Adrenal gland (tissue), 12 donors: Measurements from ENCODE around the gene SLC43A3. TPM values are rescaled to one million over a fixed set of nuclear protein-coding genes. Genes with fewer than 3 reads are reported as not detected.

ENCODE experiments used
- DNase-seq, 7 donors: peaks; one replicate each; pipeline ENCODE4 v3.0.0-alpha.2; 2019 to 2020
- H3K27ac ChIP-seq, 5 donors: fragments of 200-600 bp; sonication (generic) in 4 of 5; 1 replicate in 3 of 5; 2 replicates in 2 of 5; pipeline versions ENCODE4 v1.5.1 to v1.8.0; 2016 to 2020; ENCODE audit warnings: mild to moderate bottlenecking in 1 of 5
- H3K27me3 ChIP-seq: fragments of 200-600 bp; 2 replicates; pipeline ENCODE4 v1.8.0; 2021
- H3K36me3 ChIP-seq, 2 donors: fragments of 200-600 bp; replicated peaks in 1 of 2; 1 replicate in 1 of 2; 2 replicates in 1 of 2; pipeline versions ENCODE4 v1.5.1 to v1.8.0; 2018 to 2022
- H3K4me1 ChIP-seq, 2 donors: fragments of 200-600 bp; replicated peaks in 1 of 2; 1 replicate in 1 of 2; 2 replicates in 1 of 2; pipeline versions ENCODE4 v1.5.1 to v1.8.0; 2018 to 2021
- H3K4me3 ChIP-seq, 4 donors: fragments of 200-600 bp; sonication (generic) in 3 of 4; one replicate each; pipeline ENCODE4 v1.5.1; 2016 to 2018
- H3K9me3 ChIP-seq, 3 donors: fragments of 200-600 bp; sonication (generic) in 1 of 3; replicated peaks in 1 of 3; 1 replicate in 2 of 3; 2 replicates in 1 of 3; pipeline versions ENCODE4 v1.5.1 to v1.8.0; 2016 to 2021
- CTCF ChIP-seq, 6 experiments: fragments of 450-650 bp in 4 of 6; fragments of 200-600 bp in 2 of 6; sonication (generic) in 1 of 6; IDR thresholded peaks; 1 replicate in 5 of 6; 2 replicates in 1 of 6; pipeline versions ENCODE4 v1.5.1 to v1.8.0; 2016 to 2021; ENCODE audit warnings: antibody characterized with exemption in 6 of 6, mild to moderate bottlenecking in 2 of 6, moderate library complexity in 1 of 6
- POLR2A ChIP-seq, 2 donors: fragments of 450-650 bp; IDR thresholded peaks; one replicate each; pipeline ENCODE4 v1.6.1; 2017; ENCODE audit warnings: antibody characterized with exemption in 2 of 2, mild to moderate bottlenecking in 2 of 2, moderate library complexity in 1 of 2
- WGBS, 4 donors: extraction: QIAGEN DNeasy Blood & Tissue Kit in 2 of 4; methylation state at CpG; one replicate each; pipeline versions ENCODE4 v1.1.5 to v1.1.7; 2013 to 2017; 5-methylcytosine and 5-hydroxymethylcytosine counted together
- intact Hi-C, 2 donors: fragments of 100-400 bp; cut with DNase I; formaldehyde crosslinking; loops; one replicate each; pipeline versions ENCODE4 v1.14.1 to v1.15.0; 2022 to 2023
- polyA plus RNA-seq, 3 donors: library from polyadenylated mRNA; stranded (reverse); fragments of 200-250 nt in 2 of 3; fragments of 350-450 nt in 1 of 3; fragmentation: Illumina TruSeq in 1 of 3; extraction: RNeasy Lipid Tissue Mini Kit (QIAGEN cat#74804) in 1 of 3; gene quantifications; one replicate each; pipeline ENCODE4 v1.2.3, GENCODE V29; 2013 to 2014
- total RNA-seq, 9 donors: library from RNA; depleted of rRNA in 4 of 9; stranded (reverse); fragments of >200 nt in 4 of 9; fragments of 120-200 nt in 1 of 9; fragmentation: NEBNext Ultra II Directional in 1 of 9; extraction: Animal tissue kit (Norgen Biotek cat#: 25700) in 1 of 9; gene quantifications; one replicate each; pipeline versions ENCODE4 v1.1.0 to v1.2.4, GENCODE V29; 2013 to 2023
- donor health status: healthy with polysubstance abuse.
- donor health status: Bipolar disorder and iron deficiency.
- donor health status: DM: yes; HTN: yes; CAD: no.
- donor health status: DM: no; HTN: no; CAD: no.
- donor health status: DM: no; HTN: no; CAD: no.
- donor health status: DM: yes; HTN: yes; CAD: no.

SLC43A3 gene
- total and polyA plus RNA-seq, 12 donors: 14.0 to 72.7 (median 27.3) TPM

GRCh38 chr11:57424137-57424791 lies 2.7 kb downstream of the SLC43A3 start:
- Histone ChIP-seq H3K9me3 (no peaks in the 10 kb centered on the region), H3K36me3 (peaks cover 0 to 17% of the 10 kb centered on the region in 2 donors), H3K27me3 (no peaks in the 10 kb centered on the region), H3K27ac (peak overlapping the region in 4 of 5 donors; percentile 25 to 96 (median 59)), H3K4me1 (peaks cover 36 to 59% of the 10 kb centered on the region in 2 donors), H3K4me3 (peak overlapping the region in 1 of 4 donors; percentile 29)
- 47 to 61% (median 55%) methylated on average over 9 of the region's 9 CpGs for WGBS, 4 donors
- DNase-seq: peak; percentile 25 to 83 (median 61)
- TF ChIP-seq CTCF (IDR thresholded peaks at IDR 0.05): no peak
- TF ChIP-seq POLR2A (IDR thresholded peaks at IDR 0.05): no peak
- intact Hi-C loops: no loop called here

- peaks cover 0 to 25% of the 10 kb centered on the region in 2 donors for H3K36me3 ChIP-seq
- TF ChIP-seq POLR2A (IDR thresholded peaks at IDR 0.05) (no peak), CTCF (IDR thresholded peaks at IDR 0.05) (no peak)
- H3K9me3 ChIP-seq: no peaks in the 10 kb centered on the region
- peaks cover 36 to 52% of the 10 kb centered on the region in 2 donors for H3K4me1 ChIP-seq
- no peak for DNase-seq
- WGBS, 4 donors: 87 to 96% (median 91%) methylated on average over 4 of the region's 4 CpGs
- H3K4me3 ChIP-seq: no peak overlapping the region
- intact Hi-C loops: no loop called here
- no peaks in the 10 kb centered on the region for H3K27me3 ChIP-seq
- H3K27ac ChIP-seq: no peak overlapping the region
Observed at GRCh38 chr11:57422669-57423068, 4.3 kb downstream of the SLC43A3 start.

- H3K36me3 ChIP-seq: peaks cover 0 to 34% of the 10 kb centered on the region in 2 donors
- H3K4me3 ChIP-seq: no peak overlapping the region
- H3K27me3 ChIP-seq: no peaks in the 10 kb centered on the region
- H3K9me3 ChIP-seq: no peaks in the 10 kb centered on the region
- DNase-seq: no peak
- TF ChIP-seq POLR2A (IDR thresholded peaks at IDR 0.05): no peak
- no peak for TF ChIP-seq CTCF (IDR thresholded peaks at IDR 0.05)
- intact Hi-C loops: no loop called here
- no peak overlapping the region for H3K27ac ChIP-seq
- H3K4me1 ChIP-seq: peaks cover 28 to 44% of the 10 kb centered on the region in 2 donors
Observed at GRCh38 chr11:57421805-57422204, 5.1 kb downstream of the SLC43A3 start.

- peaks cover 20 to 36% of the 10 kb centered on the region in 2 donors for H3K4me1 ChIP-seq
- H3K4me3 ChIP-seq: no peak overlapping the region
- DNase-seq: no peak
- WGBS, 4 donors: 96 to 100% (median 98%) methylated on average over 3 to 4 of the region's 4 CpGs
- H3K36me3 ChIP-seq: peaks cover 0 to 41% of the 10 kb centered on the region in 2 donors
- H3K27me3 ChIP-seq: no peaks in the 10 kb centered on the region
- intact Hi-C loops: no loop called here
- H3K27ac ChIP-seq: no peak overlapping the region
- no peaks in the 10 kb centered on the region for H3K9me3 ChIP-seq
- TF ChIP-seq POLR2A (IDR thresholded peaks at IDR 0.05) (no peak), CTCF (IDR thresholded peaks at IDR 0.05) (no peak)
Observed at GRCh38 chr11:57421066-57421465, 5.9 kb downstream of the SLC43A3 start.
